Fibroblast of lung (primary cell): ENCODE measurements around the gene PPIE. TPM values are rescaled to one million over a fixed set of nuclear protein-coding genes. Genes with fewer than 3 reads are reported as not detected.

ENCODE experiments used
- DNase-seq, 2 donors: peaks; one replicate each; pipeline versions ENCODE4 v3.0.0 to v3.0.0-alpha.2; 2010; ENCODE audit warnings: low read depth in 2 of 2
- H2AFZ ChIP-seq: 2 replicates; pipeline ENCODE4 v1.5.1; 2012; ENCODE audit warnings: low read length, control low read depth, inconsistent platforms
- H3K27ac ChIP-seq: 2 replicates; pipeline ENCODE4 v1.5.1; 2011; ENCODE audit warnings: low read length, control low read depth; ENCODE audit not compliant: insufficient read depth
- H3K27me3 ChIP-seq: 2 replicates; pipeline ENCODE4 v1.5.1; 2011; ENCODE audit warnings: mild to moderate bottlenecking, low read length; ENCODE audit not compliant: control insufficient read depth, insufficient read depth
- H3K36me3 ChIP-seq: 2 replicates; pipeline ENCODE4 v1.5.1; 2011; ENCODE audit warnings: low read length; ENCODE audit not compliant: control insufficient read depth, insufficient read depth
- H3K4me1 ChIP-seq: 2 replicates; pipeline ENCODE4 v1.5.1; 2011; ENCODE audit warnings: low read length; ENCODE audit not compliant: control insufficient read depth, insufficient read depth; ENCODE audit errors: extremely low read depth
- H3K4me2 ChIP-seq: 2 replicates; pipeline ENCODE4 v1.5.1; 2011; ENCODE audit warnings: low read length, control low read depth; ENCODE audit not compliant: insufficient read depth; ENCODE audit errors: extremely low read depth
- H3K4me3 ChIP-seq, 4 experiments: fragments of 200-600 bp in 1 of 4; sonication (generic) in 1 of 4; replicated peaks in 1 of 4; 2 replicates each; pipeline ENCODE4 v1.5.1; 2011 to 2016; ENCODE audit warnings: low read length in 4 of 4, low read depth in 3 of 4, mild to moderate bottlenecking in 3 of 4, control low read depth in 2 of 4, inconsistent platforms in 1 of 4, mixed read lengths in 1 of 4; ENCODE audit not compliant: insufficient read depth in 1 of 4; ENCODE audit errors: control extremely low read depth in 1 of 4
- H3K79me2 ChIP-seq: 2 replicates; pipeline ENCODE4 v1.5.1; 2012; ENCODE audit warnings: mild to moderate bottlenecking, low read length, inconsistent platforms; ENCODE audit not compliant: control insufficient read depth, insufficient read depth
- H3K9ac ChIP-seq: 2 replicates; pipeline ENCODE4 v1.5.1; 2011; ENCODE audit warnings: mild to moderate bottlenecking, low read length, control low read depth; ENCODE audit not compliant: insufficient read depth
- H3K9me3 ChIP-seq: 2 replicates; pipeline ENCODE4 v1.5.1; 2012; ENCODE audit warnings: low read depth, low read length; ENCODE audit not compliant: control insufficient read depth, insufficient read depth
- H4K20me1 ChIP-seq: 2 replicates; pipeline ENCODE4 v1.5.1; 2011; ENCODE audit warnings: low read length; ENCODE audit not compliant: control insufficient read depth, insufficient read depth; ENCODE audit errors: extremely low read depth
- EZH2 ChIP-seq: IDR thresholded peaks from 2 replicates; pipeline ENCODE4 v1.5.1; 2012; ENCODE audit warnings: low read length, control low read depth, mild to moderate bottlenecking; ENCODE audit errors: missing control alignments
- polyA plus RNA-seq, 2 donors: library from polyadenylated mRNA; depleted of rRNA in 1 of 2; stranded (reverse) in 1 of 2; unstranded in 1 of 2; fragments of >200 nt; gene quantifications; 2 replicates each; pipeline ENCODE4 v1.2.1, GENCODE V29; 2011 to 2012; ENCODE audit warnings: missing spikeins in 1 of 2
- total RNA-seq: library from RNA; depleted of rRNA; stranded (reverse); fragments of >200 nt; gene quantifications from 2 replicates; pipeline ENCODE4 v1.2.1, GENCODE V29; 2014
- TF ChIP-seq, protein P1 (sequence below), 2 donors: IDR thresholded peaks in 1 of 2; conservative IDR thresholded peaks in 1 of 2; 1 replicate in 1 of 2; 2 replicates in 1 of 2; pipeline ENCODE4 v1.5.1; 2011 to 2012; ENCODE audit warnings: low read length in 2 of 2, control low read depth in 1 of 2, inconsistent platforms in 1 of 2, low read depth in 1 of 2, mild to moderate bottlenecking in 1 of 2

Gene PPIE
- total and polyA plus RNA-seq, 2 donors (not counting 1 experiment from before 2014, with no cell fraction given), result 38.8 to 58.8 TPM

DNA sequence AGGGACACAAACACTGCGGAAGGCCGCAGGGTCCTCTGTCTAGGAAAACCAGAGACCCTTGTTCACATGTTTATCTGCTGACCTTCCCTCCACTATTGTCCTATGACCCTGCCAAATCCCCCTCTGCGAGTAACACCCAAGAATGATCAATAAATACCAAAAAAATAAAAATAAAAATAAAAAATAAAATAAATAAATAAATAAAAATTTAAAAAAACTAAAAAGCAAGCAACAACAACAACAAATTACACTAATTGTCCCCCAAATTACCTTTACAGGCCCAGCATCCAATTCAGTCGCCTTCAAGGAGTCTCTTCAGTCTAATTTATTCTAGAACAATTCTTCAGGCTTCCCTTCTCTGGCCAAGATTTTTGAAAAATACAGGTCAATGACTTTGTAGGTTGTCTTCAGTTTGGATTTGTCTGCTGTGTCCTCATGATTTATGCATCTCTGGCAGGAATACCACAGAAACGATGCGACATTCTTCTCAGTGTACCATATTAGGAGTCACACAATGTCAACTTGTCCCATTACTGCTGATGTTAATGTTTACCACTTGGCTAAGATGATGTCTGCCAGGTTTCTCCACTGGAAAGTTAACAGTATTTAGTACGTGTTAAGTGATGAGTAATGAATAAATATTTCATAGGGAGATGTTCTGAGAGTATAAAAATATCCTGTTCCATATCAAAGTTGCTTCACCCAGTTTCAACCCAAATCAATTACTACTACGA is 70.3 kb downstream of the PPIE start:
- Histone ChIP-seq H4K20me1 (no peaks in the 10 kb centered on the region), H3K36me3 (no peaks in the 10 kb centered on the region), H3K9ac (no peak overlapping the region), H3K27ac (no peak overlapping the region), H3K79me2 (no peaks in the 10 kb centered on the region), H3K4me1 (no peaks in the 10 kb centered on the region), H3K4me3 (no peak overlapping the region), H3K9me3 (no peaks in the 10 kb centered on the region), H3K27me3 (no peaks in the 10 kb centered on the region), H2AFZ (no peak overlapping the region), H3K4me2 (no peak overlapping the region)
- no peak for DNase-seq
- TF ChIP-seq, protein P1, sequence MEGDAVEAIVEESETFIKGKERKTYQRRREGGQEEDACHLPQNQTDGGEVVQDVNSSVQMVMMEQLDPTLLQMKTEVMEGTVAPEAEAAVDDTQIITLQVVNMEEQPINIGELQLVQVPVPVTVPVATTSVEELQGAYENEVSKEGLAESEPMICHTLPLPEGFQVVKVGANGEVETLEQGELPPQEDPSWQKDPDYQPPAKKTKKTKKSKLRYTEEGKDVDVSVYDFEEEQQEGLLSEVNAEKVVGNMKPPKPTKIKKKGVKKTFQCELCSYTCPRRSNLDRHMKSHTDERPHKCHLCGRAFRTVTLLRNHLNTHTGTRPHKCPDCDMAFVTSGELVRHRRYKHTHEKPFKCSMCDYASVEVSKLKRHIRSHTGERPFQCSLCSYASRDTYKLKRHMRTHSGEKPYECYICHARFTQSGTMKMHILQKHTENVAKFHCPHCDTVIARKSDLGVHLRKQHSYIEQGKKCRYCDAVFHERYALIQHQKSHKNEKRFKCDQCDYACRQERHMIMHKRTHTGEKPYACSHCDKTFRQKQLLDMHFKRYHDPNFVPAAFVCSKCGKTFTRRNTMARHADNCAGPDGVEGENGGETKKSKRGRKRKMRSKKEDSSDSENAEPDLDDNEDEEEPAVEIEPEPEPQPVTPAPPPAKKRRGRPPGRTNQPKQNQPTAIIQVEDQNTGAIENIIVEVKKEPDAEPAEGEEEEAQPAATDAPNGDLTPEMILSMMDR (conservative IDR thresholded peaks at IDR 0.05 in 1 of 2, IDR thresholded peaks at IDR 0.05 in 1 of 2; ENCODE audit: low read depth in 1 of 2, low read length in 2 of 2), result no peak
- TF ChIP-seq EZH2, result no peak

DNA sequence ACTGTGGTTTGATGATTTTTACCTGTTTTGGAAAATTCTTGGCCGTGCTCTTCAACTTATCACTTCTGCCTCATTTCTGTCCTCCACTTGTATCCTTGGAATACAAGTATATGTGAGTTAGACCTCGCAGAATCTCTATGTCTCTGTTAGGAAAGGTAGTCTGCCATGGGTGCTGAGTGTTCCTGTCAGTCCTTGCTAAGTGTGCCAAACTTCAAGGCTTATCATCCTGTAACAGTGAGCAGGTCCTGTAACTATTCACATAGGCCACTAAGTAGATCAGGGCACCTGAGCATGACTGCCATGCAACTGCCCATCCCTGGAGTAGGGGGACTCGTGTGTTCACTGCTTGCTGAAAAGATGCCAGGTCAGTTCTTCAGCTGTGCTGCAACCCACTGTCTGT is 74.2 kb downstream of the PPIE start:
- no peak for TF ChIP-seq EZH2
- TF ChIP-seq, protein P1 (conservative IDR thresholded peaks at IDR 0.05 in 1 of 2, IDR thresholded peaks at IDR 0.05 in 1 of 2; ENCODE audit: low read depth in 1 of 2, low read length in 2 of 2), result no peak
- Histone ChIP-seq H4K20me1 (no peaks in the 10 kb centered on the region), H3K27me3 (no peaks in the 10 kb centered on the region), H3K9me3 (no peaks in the 10 kb centered on the region), H3K79me2 (no peaks in the 10 kb centered on the region), H3K4me1 (no peaks in the 10 kb centered on the region), H3K4me3 (no peak overlapping the region), H2AFZ (no peak overlapping the region), H3K36me3 (no peaks in the 10 kb centered on the region), H3K4me2 (no peak overlapping the region), H3K27ac (no peak overlapping the region), H3K9ac (no peak overlapping the region)
- DNase-seq, result no peak

Other genes with a start within 250 kb of the PPIE start
- gene BMP8A, start 247.2 kb upstream of the PPIE start, total RNA-seq, result 0.26 and 0.33 TPM in 2 replicates
- 0.41 TPM in 1 of 2 replicates, not detected in the other for gene BMP8A, start 247.2 kb upstream of the PPIE start, polyA plus RNA-seq
- 229 and 276 TPM in 2 replicates for gene PABPC4, start 162.1 kb upstream of the PPIE start, total RNA-seq
- gene PABPC4, start 162.1 kb upstream of the PPIE start, polyA plus RNA-seq, result 102 and 141 TPM in 2 replicates
- under 0.01 TPM in 1 of 2 replicates, not detected in the other for gene HEYL, start 99.2 kb upstream of the PPIE start, total RNA-seq
- 0.02 and 1.3 TPM in 2 replicates for gene HEYL, start 99.2 kb upstream of the PPIE start, polyA plus RNA-seq
- gene NT5C1A, start 66.8 kb upstream of the PPIE start, total RNA-seq, result not detected in 2 replicates
- gene NT5C1A, start 66.8 kb upstream of the PPIE start, polyA plus RNA-seq, result not detected in 2 replicates
- gene HPCAL4, start 47.4 kb upstream of the PPIE start, total RNA-seq, result not detected in 2 replicates
- not detected in 2 replicates for gene HPCAL4, start 47.4 kb upstream of the PPIE start, polyA plus RNA-seq
- gene OXCT2, start 32.5 kb downstream of the PPIE start, total RNA-seq, result 5.4 and 6.4 TPM in 2 replicates
- gene OXCT2, start 32.5 kb downstream of the PPIE start, polyA plus RNA-seq, result 0.62 and 1.0 TPM in 2 replicates
- not detected in 2 replicates for gene BMP8B, start 50.0 kb downstream of the PPIE start, total RNA-seq
- gene BMP8B, start 50.0 kb downstream of the PPIE start, polyA plus RNA-seq, result 0.01 TPM in 1 of 2 replicates, not detected in the other
- 19.5 and 20.3 TPM in 2 replicates for gene TRIT1, start 144.6 kb downstream of the PPIE start, total RNA-seq
- 9.7 and 17.2 TPM in 2 replicates for gene TRIT1, start 144.6 kb downstream of the PPIE start, polyA plus RNA-seq
- under 0.01 and 0.26 TPM in 2 replicates for gene MYCL, start 163.0 kb downstream of the PPIE start, total RNA-seq
- gene MYCL, start 163.0 kb downstream of the PPIE start, polyA plus RNA-seq, result 0.09 and 0.11 TPM in 2 replicates
- gene MFSD2A, start 216.3 kb downstream of the PPIE start, total RNA-seq, result 1.0 and 1.2 TPM in 2 replicates
- 0.90 and 4.5 TPM in 2 replicates for gene MFSD2A, start 216.3 kb downstream of the PPIE start, polyA plus RNA-seq